ENCODE data around the gene CHST13. TPM values are rescaled to one million over a fixed set of nuclear protein-coding genes. Genes with fewer than 3 reads are reported as not detected.
A peak's percentile ranks its signal among the peaks of the same experiment; 100 is the strongest.

Gene CHST13
- not detected in 2 replicates for total RNA-seq (2014; rRNA removed; shearing (Covaris generic))

GRCh38 chr3:126523745-126524428, at the start of gene CHST13:
TSS of gene CHST13 (plus strand) at chr3:126524155. CDS start at chr3:126524333, 178 bp downstream.
- peak; percentile 49 for DNase-seq (ENCODE audit: low read depth)

DNA sequence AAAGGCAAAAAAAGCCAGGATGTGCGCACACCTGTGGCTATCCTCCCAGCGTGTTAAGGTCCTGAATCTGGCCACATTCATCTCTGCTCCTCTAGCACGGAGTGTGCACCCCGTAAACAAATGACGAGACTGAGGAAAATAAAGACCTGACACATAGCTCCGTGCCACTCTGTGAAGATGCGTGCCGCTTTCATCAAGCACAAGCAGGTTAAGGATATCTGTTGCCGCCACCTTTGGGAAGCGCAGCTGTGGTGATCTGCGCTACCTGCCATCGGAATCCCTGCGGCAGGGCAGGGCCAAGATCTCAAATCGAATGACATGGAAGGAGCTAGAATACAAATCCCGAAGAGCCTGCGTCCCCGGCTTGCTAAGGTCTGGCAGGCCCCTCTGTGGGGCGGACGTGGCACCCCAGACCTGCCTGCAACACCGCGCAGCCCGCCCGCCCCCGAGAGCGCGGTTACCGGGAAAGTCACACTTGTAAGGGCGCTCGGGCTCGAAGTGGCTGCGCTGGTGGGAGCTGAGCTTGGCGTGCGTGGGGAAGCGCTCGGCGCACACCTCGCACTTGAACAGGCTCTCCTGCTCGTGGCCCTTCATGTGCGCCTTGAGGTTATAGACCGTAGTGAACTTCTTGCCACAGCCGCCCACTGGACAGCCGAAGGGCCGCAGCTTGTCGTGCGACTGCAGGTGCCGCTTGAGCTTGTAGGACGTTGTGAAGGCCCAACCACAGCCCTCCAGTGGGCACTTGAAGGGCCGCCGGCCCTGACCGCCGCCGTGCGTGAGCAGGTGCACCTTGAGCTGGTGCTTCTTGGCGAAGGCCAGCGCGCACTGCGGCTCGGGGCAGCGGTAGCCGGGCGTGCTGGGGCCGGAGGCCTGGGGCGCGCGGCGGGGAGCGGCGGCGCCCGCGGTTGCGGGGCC, 49.2 kb upstream of the CHST13 start:
- DNase-seq (ENCODE audit: low read depth) = peak; percentile 55

DNA sequence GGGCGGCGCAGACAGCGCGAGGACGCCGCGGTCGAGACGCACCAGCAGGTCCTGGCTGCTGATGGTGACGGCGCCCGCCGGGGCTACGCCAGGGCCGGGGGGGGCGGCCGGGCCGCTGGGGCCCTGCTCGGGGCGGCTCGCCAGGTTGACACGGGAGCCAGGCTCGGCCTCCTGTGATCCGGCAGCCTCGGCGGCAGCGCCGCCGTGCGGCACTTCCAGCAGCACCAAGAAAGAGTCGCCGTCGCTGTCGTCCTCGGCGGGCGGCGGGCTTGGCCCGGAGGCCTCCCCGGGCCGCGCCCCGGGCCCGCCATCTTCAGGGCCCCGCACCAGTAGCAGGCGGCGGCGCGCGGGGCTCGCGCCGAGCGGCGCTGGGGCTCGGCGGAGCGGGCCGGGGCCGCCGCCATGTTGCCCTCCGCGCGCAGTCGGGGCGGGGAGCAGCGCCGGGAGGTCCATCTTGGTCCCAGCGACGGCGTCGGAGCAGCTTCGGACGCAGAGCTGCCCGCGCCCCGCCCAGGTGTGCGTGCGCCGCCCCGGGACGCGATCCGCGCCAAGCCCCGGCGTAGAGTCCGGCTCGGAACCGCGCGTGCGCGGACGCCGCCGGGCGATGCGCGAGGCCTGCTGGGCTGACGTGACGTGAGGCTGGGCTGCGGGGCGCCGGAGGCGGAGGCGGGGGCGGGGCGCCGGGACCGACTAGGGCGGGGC, 48.4 kb upstream of the CHST13 start, which contains the start of gene ZXDC:
TSS of gene ZXDC (minus strand) at position 479 of the 702 bp plus-strand sequence. CDS start at position 453, 26 bp downstream.
- peak; percentile 94 for DNase-seq (ENCODE audit: low read depth)

DNA sequence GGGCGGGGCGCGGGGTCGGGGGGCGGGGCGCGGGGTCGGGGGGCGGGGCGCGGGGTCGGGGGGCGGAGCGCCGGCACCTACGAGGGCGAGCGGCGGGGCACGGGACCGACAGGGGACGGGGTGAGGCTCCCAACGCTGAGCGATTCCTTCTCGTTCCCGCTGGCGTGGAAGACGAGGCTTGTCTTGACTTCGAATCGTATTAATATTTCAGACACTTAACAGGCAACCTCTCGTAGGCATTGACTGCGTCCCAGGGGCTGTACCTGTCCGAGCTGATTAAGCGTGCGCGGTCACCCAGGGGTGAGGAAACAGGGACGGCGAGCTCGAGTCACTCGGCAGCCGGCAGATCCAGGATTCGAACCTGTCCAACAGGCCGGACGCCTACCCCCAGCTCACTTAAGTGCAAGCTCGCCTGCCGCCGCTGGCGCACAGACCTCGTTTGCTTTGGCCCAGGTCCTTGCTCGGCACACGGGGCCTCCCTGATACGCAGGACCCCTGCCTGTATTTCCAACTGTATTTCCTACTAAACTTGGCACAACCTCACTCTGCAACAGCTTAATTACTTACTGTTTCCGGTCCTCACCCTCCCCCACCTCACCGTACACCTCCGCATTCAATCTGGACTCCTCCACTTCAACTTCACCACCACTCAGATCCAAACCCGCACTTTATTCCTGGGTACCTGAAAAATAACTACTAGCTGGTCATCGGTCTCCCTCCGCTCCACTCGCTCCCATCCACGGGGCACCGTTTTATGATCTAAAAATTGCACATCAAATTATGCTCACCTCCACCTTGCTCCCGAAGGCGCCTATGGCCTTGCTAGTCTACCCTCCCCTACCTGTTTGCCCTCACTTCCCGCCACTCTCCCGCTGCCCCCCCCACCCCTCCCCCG, 47.5 kb upstream of the CHST13 start:
- DNase-seq (ENCODE audit: low read depth) = peak; percentile 43

GRCh38 chr3:126477061-126477380, 46.9 kb upstream of the CHST13 start:
- DNase-seq (ENCODE audit: low read depth) = no peak

- DNase-seq (ENCODE audit: low read depth) = no peak
These were observed 45.2 kb upstream of the CHST13 start for GRCh38 chr3:126478581-126479310.

DNA sequence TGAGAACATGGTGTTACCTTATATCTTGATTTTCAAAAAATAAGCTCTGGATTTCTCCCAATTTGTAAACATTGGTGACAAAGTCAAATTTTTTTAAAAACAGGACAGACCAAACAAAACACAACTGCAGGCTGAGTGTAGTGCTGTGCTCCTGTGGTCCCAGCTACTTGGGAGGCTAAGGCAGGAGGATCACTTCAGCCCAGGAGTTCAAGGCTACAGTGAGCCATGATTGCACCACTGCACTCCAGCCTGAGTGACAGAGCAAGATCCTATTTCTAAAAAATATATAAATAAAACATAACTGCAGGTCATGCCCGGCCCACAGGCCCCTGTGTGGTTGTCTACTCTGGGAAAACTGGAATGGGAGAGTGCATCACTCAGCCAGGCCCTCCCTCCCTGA, 44.3 kb upstream of the CHST13 start:
- DNase-seq (ENCODE audit: low read depth) = no peak

GRCh38 chr3:126480206-126480605, 43.7 kb upstream of the CHST13 start:
- no peak for DNase-seq (ENCODE audit: low read depth)

GRCh38 chr3:126480861-126481260, 43.1 kb upstream of the CHST13 start:
- no peak for DNase-seq (ENCODE audit: low read depth)

DNA sequence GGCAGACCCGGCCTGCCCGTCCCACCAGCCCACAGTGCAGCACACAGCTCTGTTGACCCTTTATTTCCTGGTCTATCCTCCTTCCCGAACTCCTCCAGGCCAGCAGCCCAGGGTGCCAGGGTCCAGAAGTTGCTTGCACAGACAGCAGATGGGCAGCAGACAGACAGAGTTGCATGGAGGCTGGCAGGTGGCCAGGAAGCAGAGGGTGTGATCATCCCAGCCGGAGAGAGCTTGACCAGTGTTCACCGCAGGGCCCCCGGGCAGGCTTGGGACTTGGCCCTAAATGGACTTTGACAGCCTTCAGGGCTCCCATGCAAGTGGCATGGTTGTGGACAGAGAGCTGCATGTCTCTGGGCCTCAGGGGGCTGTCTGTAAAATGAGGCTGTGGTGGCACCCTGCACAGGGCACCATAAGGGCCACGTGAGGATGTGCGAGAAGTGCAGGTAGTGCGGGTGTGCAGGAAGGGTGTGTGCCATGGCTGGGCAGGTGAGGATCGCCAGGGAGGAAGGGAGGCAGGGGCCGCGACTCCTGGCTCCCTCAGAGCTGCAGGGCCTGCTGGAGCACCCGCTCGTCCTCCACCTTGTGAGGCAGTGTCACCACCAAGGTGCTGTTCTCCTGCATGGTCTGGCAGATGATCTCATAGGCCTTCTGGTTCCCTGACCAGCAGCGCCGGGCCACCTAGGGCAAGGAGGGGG, 42.0 kb upstream of the CHST13 start:
- no peak for DNase-seq (ENCODE audit: low read depth)

DNA sequence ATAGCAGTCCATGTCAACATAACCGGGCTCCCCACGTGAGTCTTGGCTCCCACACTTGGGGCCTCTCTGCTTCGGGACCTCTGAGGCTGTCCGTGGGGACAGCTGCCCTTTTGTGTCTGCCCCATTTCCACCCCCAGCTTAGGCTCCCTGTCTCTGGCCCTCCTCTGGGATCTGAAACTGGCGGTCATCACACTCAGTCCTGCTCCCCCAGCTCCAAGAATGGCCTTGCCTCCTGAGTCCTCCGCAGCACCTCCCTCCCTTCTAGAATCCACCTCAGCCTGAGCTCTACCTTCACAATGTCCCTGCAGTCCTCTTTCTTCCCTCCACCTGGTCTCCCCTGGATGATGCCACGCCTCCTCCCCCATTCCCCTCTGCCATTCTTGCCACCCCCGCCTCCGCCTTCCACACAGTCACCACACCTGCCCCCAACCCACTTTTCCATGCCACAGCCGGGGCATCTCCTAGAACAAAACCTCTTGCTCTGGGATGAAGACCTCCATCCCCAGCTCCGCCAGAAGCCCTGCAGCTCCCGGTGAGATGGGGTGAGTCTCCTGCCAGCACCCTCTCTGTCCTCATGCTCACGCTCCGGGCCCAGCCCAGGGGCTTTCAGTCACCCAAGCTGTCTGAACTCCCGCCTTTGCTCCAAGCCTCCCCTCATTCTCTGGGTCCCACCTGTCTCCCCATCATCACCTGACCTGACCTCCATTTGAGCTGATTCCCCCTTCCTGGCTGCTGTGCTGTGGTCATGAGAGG, 41.3 kb upstream of the CHST13 start:
- no peak for DNase-seq (ENCODE audit: low read depth)

GRCh38 chr3:126483321-126483761, 40.6 kb upstream of the CHST13 start:
- DNase-seq (ENCODE audit: low read depth) = no peak

GRCh38 chr3:126484148-126484547, 39.8 kb upstream of the CHST13 start:
- no peak for DNase-seq (ENCODE audit: low read depth)

GRCh38 chr3:126484662-126485061, 39.3 kb upstream of the CHST13 start:
- no peak for DNase-seq (ENCODE audit: low read depth)

GRCh38 chr3:126485176-126485897, 38.6 kb upstream of the CHST13 start:
- no peak for DNase-seq (ENCODE audit: low read depth)

- DNase-seq (ENCODE audit: low read depth) = no peak
These were observed 38.0 kb upstream of the CHST13 start for GRCh38 chr3:126485956-126486355.

DNA sequence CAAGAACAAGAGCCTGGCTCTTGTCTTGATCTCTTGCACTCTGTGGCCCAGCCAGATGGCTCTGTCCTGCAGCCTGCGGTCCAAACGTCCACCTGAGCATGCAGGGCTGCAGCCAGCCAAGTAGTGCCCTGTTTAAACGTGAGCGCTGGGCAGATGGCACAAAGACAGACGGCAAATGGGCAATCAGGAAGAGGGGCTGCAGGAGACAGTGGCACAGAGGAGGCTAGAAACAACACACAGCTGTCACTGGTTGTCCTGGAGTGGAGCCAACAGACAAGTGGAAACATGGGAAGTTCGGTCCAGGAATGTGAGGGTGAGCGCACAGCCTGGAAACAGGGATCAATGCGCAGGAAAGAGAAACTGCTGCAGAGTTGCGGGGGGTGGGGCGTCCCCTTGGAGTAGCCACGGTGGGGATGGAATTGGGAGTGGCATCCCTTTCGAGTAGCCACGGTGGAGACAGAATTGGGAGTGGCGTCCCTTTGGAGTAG, 37.6 kb upstream of the CHST13 start:
- no peak for DNase-seq (ENCODE audit: low read depth)

GRCh38 chr3:126487151-126487771, 36.7 kb upstream of the CHST13 start:
- peak; percentile 96 for DNase-seq (ENCODE audit: low read depth)
